Kidney (tissue), 14 donors: Measurements from ENCODE around the gene UBXN10. TPM values are rescaled to one million over a fixed set of nuclear protein-coding genes. Genes with fewer than 3 reads are reported as not detected.

ENCODE experiments used
- DNase-seq, 5 donors: peaks; one replicate each; pipeline ENCODE4 v3.0.0-alpha.2; 2013 to 2020
- FAIRE-seq: peaks from 2 replicates; lab custom pipeline; 2012; peaks lifted over from hg19 to GRCh38; lab: Jason Lieb, UNC
- H3K27ac ChIP-seq, 2 donors: one replicate each; pipeline ENCODE4 v1.7.0; 2013; ENCODE audit warnings: low read depth in 2 of 2, low read length in 2 of 2, inconsistent platforms in 1 of 2
- H3K27me3 ChIP-seq: one replicate; pipeline ENCODE4 v1.7.1; 2013; ENCODE audit warnings: low read length, inconsistent platforms; ENCODE audit not compliant: control insufficient read depth, insufficient read depth
- H3K36me3 ChIP-seq, 3 donors: one replicate each; pipeline versions ENCODE4 v1.7.0 to v1.7.1; 2013; ENCODE audit warnings: low read length in 3 of 3, control low read depth in 1 of 3, inconsistent platforms in 1 of 3; ENCODE audit not compliant: insufficient read depth in 3 of 3, control insufficient read depth in 2 of 3
- H3K4me1 ChIP-seq, 3 donors: one replicate each; pipeline versions ENCODE4 v1.7.0 to v1.7.1; 2013; ENCODE audit warnings: low read length in 3 of 3, inconsistent platforms in 1 of 3, low read depth in 1 of 3; ENCODE audit not compliant: control insufficient read depth in 2 of 3, insufficient read depth in 2 of 3
- H3K4me3 ChIP-seq, 3 donors: one replicate each; pipeline versions ENCODE4 v1.7.0 to v1.8.1; 2013; ENCODE audit warnings: low read length in 3 of 3, control low read depth in 1 of 3, inconsistent platforms in 1 of 3
- H3K9ac ChIP-seq, 3 donors: one replicate each; pipeline versions ENCODE4 v1.7.0 to v1.7.1; 2013; ENCODE audit warnings: low read length in 3 of 3, control low read depth in 1 of 3, inconsistent platforms in 1 of 3
- H3K9me3 ChIP-seq, 3 donors: one replicate each; pipeline versions ENCODE4 v1.7.0 to v1.7.1; 2013; ENCODE audit warnings: low read length in 3 of 3, control low read depth in 1 of 3, inconsistent platforms in 1 of 3; ENCODE audit not compliant: control insufficient read depth in 2 of 3, insufficient read depth in 1 of 3
- intact Hi-C: fragments of 100-400 bp; cut with DNase I; formaldehyde crosslinking; loops from one replicate; pipeline ENCODE4 v1.11.1; 2022
- polyA plus RNA-seq: library from polyadenylated mRNA; stranded (reverse); fragments of 350-450 nt; fragmentation: Illumina TruSeq; extraction: RNeasy Lipid Tissue Mini Kit (QIAGEN cat#74804); gene quantifications from one replicate; pipeline ENCODE4 v1.2.3, GENCODE V29; 2014; ENCODE audit warnings: low read depth, low replicate concordance; ENCODE audit not compliant: insufficient read depth
- total RNA-seq: library from RNA; stranded (reverse); fragmentation: NEBNext Ultra II Directional; extraction: Animal tissue kit (Norgen Biotek cat#: 25700); gene quantifications from one replicate; pipeline ENCODE4 v1.2.1, GENCODE V29; 2021
- TF ChIP-seq, protein P1 (sequence below): IDR thresholded peaks from 3 replicates; pipeline ENCODE4 v1.5.1; 2012; ENCODE audit warnings: mild to moderate bottlenecking, moderate library complexity, borderline replicate concordance; ENCODE audit not compliant: insufficient read depth; ENCODE audit errors: extremely low read depth
- donor health status: control.
- donor health status: control.
- donor health status: control.
- donor health status: control.
- donor health status: control.
- donor health status: DM: yes; HTN: yes; CAD: no.
- donor health status: Normal renal cell carcinoma (clear cell type).

Gene UBXN10
- total and polyA plus RNA-seq, 2 donors from 2014 or later: 2.3 to 12.6 TPM

GRCh38 chr1:20212085-20212684 is 26.3 kb downstream of the UBXN10 start:
- no peak overlapping the region for H3K4me3 ChIP-seq
- peaks cover 0 to 23% (median 13%) of the 10 kb centered on the region in 3 donors for H3K4me1 ChIP-seq
- H3K36me3 ChIP-seq: no peaks in the 10 kb centered on the region
- H3K27me3 ChIP-seq: no peaks in the 10 kb centered on the region
- no peaks in the 10 kb centered on the region for H3K9me3 ChIP-seq
- DNase-seq (no peak), FAIRE-seq (no peak)
- TF ChIP-seq, protein P1, sequence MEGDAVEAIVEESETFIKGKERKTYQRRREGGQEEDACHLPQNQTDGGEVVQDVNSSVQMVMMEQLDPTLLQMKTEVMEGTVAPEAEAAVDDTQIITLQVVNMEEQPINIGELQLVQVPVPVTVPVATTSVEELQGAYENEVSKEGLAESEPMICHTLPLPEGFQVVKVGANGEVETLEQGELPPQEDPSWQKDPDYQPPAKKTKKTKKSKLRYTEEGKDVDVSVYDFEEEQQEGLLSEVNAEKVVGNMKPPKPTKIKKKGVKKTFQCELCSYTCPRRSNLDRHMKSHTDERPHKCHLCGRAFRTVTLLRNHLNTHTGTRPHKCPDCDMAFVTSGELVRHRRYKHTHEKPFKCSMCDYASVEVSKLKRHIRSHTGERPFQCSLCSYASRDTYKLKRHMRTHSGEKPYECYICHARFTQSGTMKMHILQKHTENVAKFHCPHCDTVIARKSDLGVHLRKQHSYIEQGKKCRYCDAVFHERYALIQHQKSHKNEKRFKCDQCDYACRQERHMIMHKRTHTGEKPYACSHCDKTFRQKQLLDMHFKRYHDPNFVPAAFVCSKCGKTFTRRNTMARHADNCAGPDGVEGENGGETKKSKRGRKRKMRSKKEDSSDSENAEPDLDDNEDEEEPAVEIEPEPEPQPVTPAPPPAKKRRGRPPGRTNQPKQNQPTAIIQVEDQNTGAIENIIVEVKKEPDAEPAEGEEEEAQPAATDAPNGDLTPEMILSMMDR: no peak
- intact Hi-C loops: no loop called here
- peak overlapping the region; percentile 25 to 84 for H3K27ac ChIP-seq
- peak overlapping the region in 2 of 3 donors; percentile 29 to 51 for H3K9ac ChIP-seq

- DNase-seq: peak; percentile 92 to 95 (median 94)
- Histone ChIP-seq H3K9ac (peak overlapping the region in 1 of 3 donors; percentile 49), H3K27ac (peak overlapping the region; percentile 84 to 89), H3K36me3 (no peaks in the 10 kb centered on the region), H3K27me3 (no peaks in the 10 kb centered on the region), H3K9me3 (no peaks in the 10 kb centered on the region), H3K4me3 (no peak overlapping the region), H3K4me1 (peaks cover 0 to 23% (median 13%) of the 10 kb centered on the region in 3 donors)
- TF ChIP-seq, protein P1: peak; percentile 63
- intact Hi-C loops: no loop called here
- FAIRE-seq: peak; percentile 69
Observed at GRCh38 chr1:20212685-20213331, 26.9 kb downstream of the UBXN10 start.

DNA sequence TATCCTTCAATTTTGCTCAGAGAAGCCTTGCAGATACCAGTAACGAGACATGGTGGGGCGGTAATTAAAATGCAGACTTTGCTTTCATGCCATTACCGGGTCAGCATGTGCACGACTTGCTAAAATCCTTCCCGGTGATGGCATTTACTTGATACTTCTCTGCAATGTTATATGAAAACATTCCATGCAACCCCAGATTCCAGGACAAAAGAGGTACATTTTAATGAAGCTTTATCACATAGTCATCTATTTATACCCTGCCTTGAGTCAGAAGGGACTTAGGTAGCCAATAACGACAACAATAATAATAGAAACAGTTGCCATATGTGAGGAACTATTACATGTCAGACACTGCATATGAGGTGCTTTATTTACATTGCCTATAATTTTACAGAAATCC is 29.8 kb downstream of the UBXN10 start:
- DNase-seq: no peak
- H3K4me3 ChIP-seq: no peak overlapping the region
- TF ChIP-seq, protein P1: no peak
- no peak for FAIRE-seq
- intact Hi-C loops: no loop called here
- no peak overlapping the region for H3K27ac ChIP-seq
- no peaks in the 10 kb centered on the region for H3K36me3 ChIP-seq
- H3K9me3 ChIP-seq: no peaks in the 10 kb centered on the region
- H3K9ac ChIP-seq: no peak overlapping the region
- H3K27me3 ChIP-seq: no peaks in the 10 kb centered on the region
- peaks cover 0 to 20% (median 8%) of the 10 kb centered on the region in 3 donors for H3K4me1 ChIP-seq
